LNCaP clone FGC (cell line): ENCODE data around the gene FRS2.
"Not testable (repeated sequence)": the region's sequence is repeated elsewhere in the genome, so short reads cannot be mapped to it uniquely, and the experiment has no call there.

Source experiments
- DNase-seq: peaks from one replicate; pipeline ENCODE4 v3.0.0-alpha.2; 2011; ENCODE audit warnings: low read depth
- H3K4me3 ChIP-seq: 2 replicates; pipeline ENCODE4 v1.5.1; 2011; ENCODE audit warnings: mild to moderate bottlenecking, low read depth, low read length, control low read depth
- CTCF ChIP-seq: IDR thresholded peaks from 2 replicates; pipeline ENCODE4 v1.5.1; 2012; ENCODE audit warnings: mild to moderate bottlenecking; ENCODE audit not compliant: control insufficient read depth, insufficient read depth; ENCODE audit errors: extremely low read depth

Gene FRS2

GRCh38 chr12:69440886-69441285 is 29.3 kb upstream of the FRS2 start:
- DNase-seq: no peak
- no peak overlapping the region for H3K4me3 ChIP-seq
- TF ChIP-seq CTCF: no peak

- DNase-seq: no peak
- H3K4me3 ChIP-seq: no peak overlapping the region
- TF ChIP-seq CTCF: no peak
Observed at GRCh38 chr12:69442894-69443293, 27.3 kb upstream of the FRS2 start.

- TF ChIP-seq CTCF: no peak
- H3K4me3 ChIP-seq: no peak overlapping the region
- DNase-seq: no peak
Observed at GRCh38 chr12:69443916-69444315, 26.3 kb upstream of the FRS2 start.

GRCh38 chr12:69447892-69448291 is 22.3 kb upstream of the FRS2 start:
- no peak for DNase-seq
- TF ChIP-seq CTCF: no peak
- no peak overlapping the region for H3K4me3 ChIP-seq

- not testable (repeated sequence) for H3K4me3 ChIP-seq, DNase-seq
Observed at GRCh38 chr12:69452598-69453132, 17.5 kb upstream of the FRS2 start.

- no peak for DNase-seq
- TF ChIP-seq CTCF: no peak
- H3K4me3 ChIP-seq: no peak overlapping the region
Observed at GRCh38 chr12:69456239-69456638, 13.9 kb upstream of the FRS2 start.

- no peak for DNase-seq
- no peak for TF ChIP-seq CTCF
- no peak overlapping the region for H3K4me3 ChIP-seq
Observed at GRCh38 chr12:69457433-69457832, 12.8 kb upstream of the FRS2 start.
